SU-DHL-6 (cell line): ENCODE measurements around the gene RPS6KA4.

Experiments used
- H2AFZ ChIP-seq: fragments of 200-600 bp; sonication (generic); 2 replicates; pipeline ENCODE4 v1.6.1; 2014; ENCODE audit warnings: low read depth, mild to moderate bottlenecking, moderate library complexity, mixed read lengths, antibody characterized with exemption, low read length; ENCODE audit not compliant: severe bottlenecking
- H3F3A ChIP-seq: fragments of 200-600 bp; shearing (Covaris generic); 2 replicates; pipeline ENCODE4 v1.6.0; 2016; ENCODE audit warnings: antibody characterized with exemption, mild to moderate bottlenecking; ENCODE audit not compliant: insufficient read depth
- H3K27ac ChIP-seq: fragments of 200-600 bp; sonication (generic); 2 replicates; pipeline ENCODE4 v1.5.1; 2016; ENCODE audit warnings: low read depth, mild to moderate bottlenecking, low read length, moderate library complexity, mixed read lengths
- H3K27me3 ChIP-seq: fragments of 200-600 bp; sonication (generic), shearing (Covaris generic); 2 replicates; pipeline ENCODE4 v1.6.0; 2014; ENCODE audit warnings: mild to moderate bottlenecking, low read length
- H3K36me3 ChIP-seq: fragments of 200-600 bp; sonication (generic); 2 replicates; pipeline ENCODE4 v1.6.1; 2014; ENCODE audit warnings: mild to moderate bottlenecking, low read length, mixed read lengths
- H3K4me2 ChIP-seq: fragments of 300-600, 200-600 bp; shearing (Covaris generic), sonication (generic); 2 replicates; pipeline ENCODE4 v1.6.0; 2014; ENCODE audit warnings: low read length, low read depth, mild to moderate bottlenecking; ENCODE audit not compliant: poor library complexity, severe bottlenecking
- H3K4me3 ChIP-seq: fragments of 200-600 bp; sonication (generic); 2 replicates; pipeline ENCODE4 v1.5.1; 2014; ENCODE audit warnings: antibody characterized with exemption, low read length, mild to moderate bottlenecking, mixed read lengths; ENCODE audit not compliant: insufficient read depth, poor library complexity, severe bottlenecking
- H3K79me2 ChIP-seq: fragments of 200-600 bp; sonication (generic); 2 replicates; pipeline ENCODE4 v1.6.1; 2014; ENCODE audit warnings: mild to moderate bottlenecking, low read length, moderate library complexity; ENCODE audit not compliant: insufficient read depth
- H3K9ac ChIP-seq: fragments of 200-600 bp; sonication (generic); 2 replicates; pipeline ENCODE4 v1.7.0; 2014; ENCODE audit warnings: mild to moderate bottlenecking, low read length
- H3K9me2 ChIP-seq: fragments of 200-600 bp; sonication (generic); replicated peaks from 2 replicates; pipeline ENCODE4 v1.6.1; 2014; ENCODE audit warnings: low read length; ENCODE audit not compliant: insufficient read depth
- H3K9me3 ChIP-seq: fragments of 200-600 bp; sonication (generic); 2 replicates; pipeline ENCODE4 v1.6.1; 2014; ENCODE audit warnings: low read length, mixed read lengths; ENCODE audit not compliant: insufficient read depth
- H4K20me1 ChIP-seq: fragments of 200-600 bp; sonication (generic); 2 replicates; pipeline ENCODE4 v1.6.1; 2014; ENCODE audit warnings: low read depth, mild to moderate bottlenecking, antibody characterized with exemption, low read length, moderate library complexity, mixed read lengths
- EZH2phosphoT487 ChIP-seq: fragments of 200-600 bp; sonication (generic), shearing (Covaris generic); conservative IDR thresholded peaks from 2 replicates; pipeline ENCODE4 v1.6.1; 2018; ENCODE audit warnings: mild to moderate bottlenecking, antibody characterized with exemption, low read length, moderate library complexity, mixed read lengths
- TF ChIP-seq, protein P1 (sequence below): fragments of 200-600 bp; sonication (generic); IDR thresholded peaks from one replicate; pipeline ENCODE4 v1.5.1; 2017; ENCODE audit warnings: antibody characterized with exemption, mild to moderate bottlenecking, low read length, moderate library complexity; ENCODE audit not compliant: insufficient read depth, poor library complexity, severe bottlenecking

The RPS6KA4 gene

DNA sequence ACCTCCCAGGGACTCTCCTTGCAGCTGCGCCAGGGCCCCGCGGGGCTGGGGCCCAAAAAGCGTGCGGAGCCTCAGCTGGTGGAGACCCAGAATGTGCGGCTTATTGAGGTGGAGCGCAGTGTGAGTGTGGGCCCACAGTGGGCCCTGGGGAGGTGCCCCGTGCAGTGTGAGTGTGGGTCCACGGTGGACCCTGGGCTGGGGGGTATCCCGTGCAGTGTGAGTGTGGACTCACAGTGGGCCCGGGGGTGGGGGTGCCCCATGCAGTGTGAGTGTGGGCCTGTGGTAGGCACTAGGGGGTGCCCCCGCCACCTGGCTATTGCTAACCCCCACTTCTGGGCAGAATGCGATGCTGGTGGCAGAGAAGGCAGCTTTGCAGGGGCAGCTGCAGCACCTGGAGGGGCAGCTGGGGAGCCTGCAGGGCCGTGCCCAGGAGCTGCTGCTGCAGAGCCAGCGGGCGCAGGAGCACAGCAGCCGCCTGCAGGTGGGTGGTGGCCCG lies 7.8 kb upstream of the RPS6KA4 start:
- Histone ChIP-seq H3K9me3 (no peaks in the 10 kb centered on the region), H4K20me1 (no peaks in the 10 kb centered on the region), H3K9me2 (no peaks in the 10 kb centered on the region), H3F3A (no peaks in the 10 kb centered on the region), H3K36me3 (no peaks in the 10 kb centered on the region), H2AFZ (no peak overlapping the region), H3K4me3 (no peak overlapping the region), H3K27ac (no peak overlapping the region), H3K9ac (no peak overlapping the region), H3K27me3 (no peaks in the 10 kb centered on the region), H3K79me2 (no peaks in the 10 kb centered on the region), H3K4me2 (no peak overlapping the region)
- TF ChIP-seq, protein P1, sequence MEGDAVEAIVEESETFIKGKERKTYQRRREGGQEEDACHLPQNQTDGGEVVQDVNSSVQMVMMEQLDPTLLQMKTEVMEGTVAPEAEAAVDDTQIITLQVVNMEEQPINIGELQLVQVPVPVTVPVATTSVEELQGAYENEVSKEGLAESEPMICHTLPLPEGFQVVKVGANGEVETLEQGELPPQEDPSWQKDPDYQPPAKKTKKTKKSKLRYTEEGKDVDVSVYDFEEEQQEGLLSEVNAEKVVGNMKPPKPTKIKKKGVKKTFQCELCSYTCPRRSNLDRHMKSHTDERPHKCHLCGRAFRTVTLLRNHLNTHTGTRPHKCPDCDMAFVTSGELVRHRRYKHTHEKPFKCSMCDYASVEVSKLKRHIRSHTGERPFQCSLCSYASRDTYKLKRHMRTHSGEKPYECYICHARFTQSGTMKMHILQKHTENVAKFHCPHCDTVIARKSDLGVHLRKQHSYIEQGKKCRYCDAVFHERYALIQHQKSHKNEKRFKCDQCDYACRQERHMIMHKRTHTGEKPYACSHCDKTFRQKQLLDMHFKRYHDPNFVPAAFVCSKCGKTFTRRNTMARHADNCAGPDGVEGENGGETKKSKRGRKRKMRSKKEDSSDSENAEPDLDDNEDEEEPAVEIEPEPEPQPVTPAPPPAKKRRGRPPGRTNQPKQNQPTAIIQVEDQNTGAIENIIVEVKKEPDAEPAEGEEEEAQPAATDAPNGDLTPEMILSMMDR = no peak
- TF ChIP-seq EZH2phosphoT487 = no peak

DNA sequence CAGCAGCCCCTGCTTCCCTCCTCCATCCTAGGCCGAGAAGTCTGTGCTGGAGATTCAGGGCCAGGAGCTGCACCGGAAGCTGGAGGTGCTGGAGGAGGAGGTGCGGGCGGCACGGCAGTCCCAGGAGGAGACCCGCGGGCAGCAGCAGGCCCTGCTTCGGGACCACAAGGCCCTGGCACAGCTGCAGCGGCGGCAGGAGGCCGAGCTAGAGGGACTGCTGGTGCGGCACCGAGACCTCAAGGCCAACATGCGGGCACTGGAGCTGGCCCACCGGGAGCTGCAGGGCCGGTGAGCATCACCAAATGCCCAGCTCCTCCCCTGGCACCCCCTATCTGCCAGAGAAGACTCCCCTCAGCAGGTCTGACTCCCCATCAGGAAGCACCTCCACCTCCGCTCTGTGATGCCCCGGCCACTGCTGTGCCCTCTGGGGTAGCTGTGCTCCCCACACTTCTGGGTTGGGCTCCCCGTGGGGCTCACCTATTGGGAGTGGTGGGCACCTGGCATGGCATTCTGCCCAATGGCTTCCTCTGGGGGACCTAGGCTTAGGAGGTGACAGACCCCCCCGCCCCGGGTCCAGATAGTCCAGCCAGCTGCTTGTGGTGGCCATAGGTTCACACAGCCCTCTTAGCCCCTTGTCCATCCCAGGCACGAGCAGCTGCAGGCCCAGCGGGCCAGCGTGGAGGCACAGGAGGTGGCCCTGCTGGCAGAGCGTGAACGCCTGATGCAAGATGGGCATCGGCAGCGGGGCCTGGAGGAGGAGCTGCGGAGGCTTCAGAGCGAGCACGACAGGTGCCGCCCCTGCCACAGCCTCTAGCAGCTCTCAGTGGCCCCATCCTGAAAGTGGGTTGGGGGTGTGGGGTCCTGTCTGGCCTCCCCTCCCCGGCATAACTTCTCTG lies 6.6 kb upstream of the RPS6KA4 start:
- Histone ChIP-seq H3K4me3 (no peak overlapping the region), H3F3A (no peaks in the 10 kb centered on the region), H3K36me3 (no peaks in the 10 kb centered on the region), H3K27ac (no peak overlapping the region), H3K9me2 (no peaks in the 10 kb centered on the region), H3K9ac (no peak overlapping the region), H3K9me3 (no peaks in the 10 kb centered on the region), H4K20me1 (no peaks in the 10 kb centered on the region), H3K4me2 (no peak overlapping the region), H3K79me2 (no peaks in the 10 kb centered on the region), H3K27me3 (no peaks in the 10 kb centered on the region), H2AFZ (no peak overlapping the region)
- no peak for TF ChIP-seq EZH2phosphoT487
- TF ChIP-seq, protein P1 = no peak

DNA sequence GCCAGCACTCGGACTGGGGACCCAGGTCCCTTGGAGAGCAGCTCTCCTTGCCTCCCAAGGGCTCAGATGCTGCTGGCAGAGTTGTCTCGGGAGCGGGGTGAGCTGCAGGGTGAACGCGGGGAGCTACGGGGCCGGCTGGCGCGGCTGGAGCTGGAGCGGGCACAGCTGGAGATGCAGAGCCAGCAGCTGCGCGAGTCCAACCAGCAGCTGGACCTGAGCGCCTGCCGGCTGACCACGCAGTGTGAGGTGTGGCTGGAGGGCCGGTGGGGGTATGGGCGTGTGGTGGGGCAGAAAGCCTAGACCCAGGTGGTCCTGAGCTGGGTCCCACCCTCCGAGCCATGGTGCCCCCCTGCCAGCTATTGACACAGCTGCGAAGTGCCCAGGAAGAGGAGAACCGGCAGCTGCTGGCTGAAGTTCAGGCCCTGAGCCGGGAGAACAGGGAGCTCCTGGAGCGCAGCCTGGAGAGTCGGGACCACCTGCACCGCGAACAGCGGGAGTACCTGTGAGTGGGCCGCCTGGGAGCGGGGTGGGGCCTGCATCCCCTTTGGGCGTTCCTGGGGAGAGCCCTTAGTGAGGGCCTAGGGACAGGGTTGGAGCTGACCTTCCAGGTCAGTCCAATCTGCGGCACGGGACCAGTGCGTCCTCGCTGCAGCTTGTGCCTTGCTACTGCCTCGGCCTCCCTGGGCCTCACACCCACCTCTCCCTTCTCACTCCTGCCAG lies 5.8 kb upstream of the RPS6KA4 start:
- no peaks in the 10 kb centered on the region for H3F3A ChIP-seq

More for the DNA sequence above, 5.8 kb upstream of the RPS6KA4 start:
- H3K36me3 ChIP-seq = no peaks in the 10 kb centered on the region
- H3K9ac ChIP-seq = no peak overlapping the region
- no peaks in the 10 kb centered on the region for H3K9me2 ChIP-seq
- no peaks in the 10 kb centered on the region for H3K9me3 ChIP-seq
- no peaks in the 10 kb centered on the region for H3K79me2 ChIP-seq
- no peak overlapping the region for H2AFZ ChIP-seq
- H3K4me2 ChIP-seq = no peak overlapping the region
- H3K27me3 ChIP-seq = no peaks in the 10 kb centered on the region
- no peak overlapping the region for H3K27ac ChIP-seq
- no peaks in the 10 kb centered on the region for H4K20me1 ChIP-seq
- H3K4me3 ChIP-seq = no peak overlapping the region
- TF ChIP-seq, protein P1 = no peak
